Mammary epithelial cell (primary cell): ENCODE measurements around the gene SNX2.

Experiments
- CTCF ChIP-seq, 2 donors: IDR thresholded peaks in 1 of 2; conservative IDR thresholded peaks in 1 of 2; 2 replicates each; pipeline ENCODE4 v1.5.1; 2011 to 2012; ENCODE audit warnings: inconsistent platforms in 2 of 2, low read length in 2 of 2, mild to moderate bottlenecking in 2 of 2, control low read depth in 1 of 2, low read depth in 1 of 2; ENCODE audit not compliant: insufficient read depth in 1 of 2; ENCODE audit errors: extremely low read depth in 1 of 2
- EZH2 ChIP-seq: IDR thresholded peaks from 2 replicates; pipeline ENCODE4 v1.6.1; 2012; ENCODE audit warnings: low read length, inconsistent platforms, borderline replicate concordance

DNA sequence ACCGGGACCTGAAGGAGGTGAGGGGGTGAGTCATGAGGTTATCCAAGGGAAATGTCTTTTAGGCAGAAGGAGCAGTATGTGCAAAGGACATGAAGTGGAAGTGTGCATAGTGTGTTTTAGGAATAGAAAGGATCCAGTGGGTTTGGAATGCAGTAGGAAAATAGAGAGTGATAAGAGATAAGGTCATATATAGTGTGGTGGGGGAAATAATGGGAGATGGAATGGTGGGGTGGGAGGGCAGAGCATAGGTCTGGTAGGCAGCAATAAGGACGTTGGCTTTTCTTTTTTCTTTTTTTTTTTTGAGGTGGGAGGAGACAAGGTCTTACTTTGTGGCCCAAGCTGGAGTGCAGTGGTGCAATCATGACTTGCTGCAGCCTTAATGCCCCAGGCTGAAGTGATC, 88.4 kb downstream of the SNX2 start:
- TF ChIP-seq CTCF (conservative IDR thresholded peaks at IDR 0.05 in 1 of 2, IDR thresholded peaks at IDR 0.05 in 1 of 2; ENCODE audit: extremely low read depth in 1 of 2, insufficient read depth in 1 of 2, low read depth in 1 of 2, low read length in 2 of 2) (no peak), EZH2 (no peak)
